ENCODE measurements around the gene NANOS2. TPM values are rescaled to one million over a fixed set of nuclear protein-coding genes. Genes with fewer than 3 reads are reported as not detected.

The NANOS2 gene
- total and polyA plus RNA-seq, 2 of the 4 experiments (the other 2 are of a cell fraction), result not detected

DNA sequence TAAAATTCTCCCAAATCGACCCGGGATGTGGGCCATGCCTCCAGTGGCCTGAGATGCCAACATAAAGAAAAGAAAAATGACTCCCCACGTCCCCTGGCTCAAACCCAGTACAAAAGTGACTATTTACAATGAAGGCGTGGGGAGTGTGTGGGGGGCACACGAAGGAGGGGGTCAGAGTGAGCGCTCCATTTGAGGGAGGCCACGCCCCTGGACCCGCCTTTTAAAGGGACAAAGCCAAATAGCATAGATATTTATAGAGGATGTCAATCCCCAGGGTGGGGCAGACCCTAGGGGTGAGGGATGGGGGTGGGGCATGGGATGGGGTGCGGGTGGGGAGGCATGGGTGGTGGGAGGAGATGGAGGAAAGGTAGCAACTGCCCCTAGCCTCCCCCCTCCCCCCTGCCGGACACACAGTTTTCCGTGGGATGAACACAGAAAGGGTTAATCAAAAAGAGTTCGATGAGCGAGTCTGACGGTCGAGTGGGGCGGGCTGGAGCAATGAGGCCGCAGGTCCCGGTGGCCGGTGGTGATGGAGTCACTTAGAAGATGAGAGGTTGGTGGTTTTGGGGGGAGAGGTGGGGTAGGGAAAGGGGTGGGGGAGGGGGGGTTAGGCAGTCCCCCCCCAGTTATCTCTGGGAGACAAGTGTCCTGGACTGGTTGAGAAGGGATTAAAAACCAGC is 20.1 kb upstream of the NANOS2 start:
- Histone ChIP-seq H3K14ac (replicated peaks; ENCODE audit: low read depth, low read length) (no peak overlapping the region), H2BK20ac (ENCODE audit: low read depth, low read length) (no peak overlapping the region), H3K56ac (ENCODE audit: extremely low read depth, insufficient read depth, low read length) (no peak overlapping the region), H3K27ac (ENCODE audit: insufficient read depth, low read length) (no peak overlapping the region), H3K9ac (ENCODE audit: low read depth, low read length) (no peak overlapping the region), H3K9me3 (ENCODE audit: control insufficient read depth, insufficient read depth, low read length) (no peaks in the 10 kb centered on the region; the same call in none of the 2 replicates), H3K27me3 (ENCODE audit: control insufficient read depth, insufficient read depth, low read length) (peaks cover 56% of the 10 kb centered on the region), H4K8ac (ENCODE audit: low read depth in 2 of 2, low read length in 2 of 2) (no peak overlapping the region), H3K4me2 (ENCODE audit: low read depth, low read length) (no peak overlapping the region), H2BK5ac (ENCODE audit: low read depth, low read length, poor library complexity, severe bottlenecking) (no peak overlapping the region), H2AK9ac (replicated peaks; ENCODE audit: low read depth, low read length, poor library complexity) (no peak overlapping the region), H3K4me3 (ENCODE audit: insufficient read depth, low read depth, low read length) (no peak overlapping the region), H3K9me1 (ENCODE audit: insufficient read depth, low read length) (no peaks in the 10 kb centered on the region), H4K20me1 (ENCODE audit: insufficient read depth, low read length) (no peaks in the 10 kb centered on the region), H3K4me1 (ENCODE audit: control insufficient read depth, insufficient read depth, low read length) (no peaks in the 10 kb centered on the region), H2BK15ac (ENCODE audit: low read depth, low read length) (no peak overlapping the region), H4K91ac (ENCODE audit: insufficient read depth, low read depth, low read length) (no peak overlapping the region), H2AK5ac (ENCODE audit: low read depth, low read length) (no peak overlapping the region), H2BK120ac (ENCODE audit: low read depth, low read length) (no peak overlapping the region), H3K18ac (ENCODE audit: low read depth, low read length) (no peak overlapping the region), H3K79me1 (ENCODE audit: low read depth in 1 of 2, low read length in 2 of 2) (no peaks in the 10 kb centered on the region), H3K36me3 (ENCODE audit: control insufficient read depth, insufficient read depth, low read length) (no peaks in the 10 kb centered on the region), H2AFZ (replicated peaks; ENCODE audit: low read length, poor library complexity) (no peak overlapping the region), H3K23ac (ENCODE audit: low read depth, low read length) (no peak overlapping the region), H4K5ac (ENCODE audit: low read depth, low read length) (no peak overlapping the region), H3K4ac (ENCODE audit: low read depth, low read length) (no peak overlapping the region)
- ChIA-PET CTCF (no interaction called here), POLR2A (ENCODE audit: unreplicated experiment) (no interaction called here)
- ATAC-seq (ENCODE audit: low read depth), result no peak
- WGBS, 2 experiments (ENCODE audit: extremely low coverage in 2 of 2, insufficient read length in 1 of 2), result 5% methylated on average over 7 of the region's 19 CpGs; no CpG with 5 or more reads in 1 of the 2 experiments
- in situ Hi-C loops (cut with MboI; ENCODE audit: low sequenced_read_pairs) (no loop called here), dilution Hi-C loops (cut with HindIII; ENCODE audit: low sequenced_read_pairs, unreplicated experiment) (no loop called here), intact Hi-C loops (cut with micrococcal nuclease) (no loop called here)
- TF ChIP-seq, protein P1, sequence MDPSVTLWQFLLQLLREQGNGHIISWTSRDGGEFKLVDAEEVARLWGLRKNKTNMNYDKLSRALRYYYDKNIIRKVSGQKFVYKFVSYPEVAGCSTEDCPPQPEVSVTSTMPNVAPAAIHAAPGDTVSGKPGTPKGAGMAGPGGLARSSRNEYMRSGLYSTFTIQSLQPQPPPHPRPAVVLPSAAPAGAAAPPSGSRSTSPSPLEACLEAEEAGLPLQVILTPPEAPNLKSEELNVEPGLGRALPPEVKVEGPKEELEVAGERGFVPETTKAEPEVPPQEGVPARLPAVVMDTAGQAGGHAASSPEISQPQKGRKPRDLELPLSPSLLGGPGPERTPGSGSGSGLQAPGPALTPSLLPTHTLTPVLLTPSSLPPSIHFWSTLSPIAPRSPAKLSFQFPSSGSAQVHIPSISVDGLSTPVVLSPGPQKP (IDR thresholded peaks at IDR 0.05; ENCODE audit: borderline replicate concordance, low read depth, low read length), result no peak
- TF ChIP-seq SMC3 (IDR thresholded peaks at IDR 0.05; ENCODE audit: low read depth, low read length), result no peak
- no peak for TF ChIP-seq MXI1 (IDR thresholded peaks at IDR 0.05; ENCODE audit: borderline replicate concordance, low read depth, low read length)
- no peak for TF ChIP-seq MAFK (IDR thresholded peaks at IDR 0.05; ENCODE audit: low read depth, low read length)
- TF ChIP-seq, protein P2, sequence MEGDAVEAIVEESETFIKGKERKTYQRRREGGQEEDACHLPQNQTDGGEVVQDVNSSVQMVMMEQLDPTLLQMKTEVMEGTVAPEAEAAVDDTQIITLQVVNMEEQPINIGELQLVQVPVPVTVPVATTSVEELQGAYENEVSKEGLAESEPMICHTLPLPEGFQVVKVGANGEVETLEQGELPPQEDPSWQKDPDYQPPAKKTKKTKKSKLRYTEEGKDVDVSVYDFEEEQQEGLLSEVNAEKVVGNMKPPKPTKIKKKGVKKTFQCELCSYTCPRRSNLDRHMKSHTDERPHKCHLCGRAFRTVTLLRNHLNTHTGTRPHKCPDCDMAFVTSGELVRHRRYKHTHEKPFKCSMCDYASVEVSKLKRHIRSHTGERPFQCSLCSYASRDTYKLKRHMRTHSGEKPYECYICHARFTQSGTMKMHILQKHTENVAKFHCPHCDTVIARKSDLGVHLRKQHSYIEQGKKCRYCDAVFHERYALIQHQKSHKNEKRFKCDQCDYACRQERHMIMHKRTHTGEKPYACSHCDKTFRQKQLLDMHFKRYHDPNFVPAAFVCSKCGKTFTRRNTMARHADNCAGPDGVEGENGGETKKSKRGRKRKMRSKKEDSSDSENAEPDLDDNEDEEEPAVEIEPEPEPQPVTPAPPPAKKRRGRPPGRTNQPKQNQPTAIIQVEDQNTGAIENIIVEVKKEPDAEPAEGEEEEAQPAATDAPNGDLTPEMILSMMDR (conservative IDR thresholded peaks at IDR 0.05; ENCODE audit: low read depth, low read length), result no peak
- no peak for TF ChIP-seq RFX5 (IDR thresholded peaks at IDR 0.05; ENCODE audit: low read depth, low read length)
- TF ChIP-seq RAD21 (IDR thresholded peaks at IDR 0.05; ENCODE audit: low read length), result no peak
- TF ChIP-seq CEBPB (IDR thresholded peaks at IDR 0.05; ENCODE audit: low read depth, low read length), result no peak
- TF ChIP-seq POLR2A (IDR thresholded peaks at IDR 0.05; ENCODE audit: low read depth, low read length), result no peak
- DNase-seq, result no peak
- BruUV-seq (replicated peaks), result no TSS peak
